HEK293 (cell line): ENCODE data around the gene UBAP1L.

Experiments
- CTCF ChIA-PET: fragments of 350-600 bp; formaldehyde crosslinking; extraction: SDS; loops from one replicate; lab custom pipeline; 2021; ENCODE audit warnings: antibody characterized with exemption; lab: Yijun Ruan, JAX
- POLR2A ChIA-PET: fragments of 300-600 bp; formaldehyde crosslinking; extraction: SDS; loops from one replicate; lab custom pipeline; 2020; ENCODE audit warnings: antibody characterized with exemption, inconsistent platforms; lab: Yijun Ruan, JAX
- H3K27ac ChIP-seq: fragments of 200-500 bp; sonication (Bioruptor generic); 2 replicates; pipeline ENCODE4 v1.5.1; 2014; ENCODE audit warnings: low read depth, low read length, control low read depth, inconsistent platforms; ENCODE audit errors: extremely low read depth
- H3K36me3 ChIP-seq, 2 experiments: fragments of 200-500 bp in 1 of 2; sonication (Bioruptor generic) in 1 of 2; 1 replicate in 1 of 2; 2 replicates in 1 of 2; pipeline ENCODE4 v1.5.1; 2014 to 2017; ENCODE audit warnings: inconsistent platforms in 2 of 2, low read length in 2 of 2; ENCODE audit not compliant: control insufficient read depth in 2 of 2, insufficient read depth in 1 of 2
- H3K4me1 ChIP-seq: fragments of 200-500 bp; sonication (Bioruptor generic); 2 replicates; pipeline ENCODE4 v1.5.1; 2014; ENCODE audit warnings: mild to moderate bottlenecking, low read length, inconsistent platforms; ENCODE audit not compliant: control insufficient read depth, insufficient read depth
- H3K4me3 ChIP-seq: 2 replicates; pipeline ENCODE4 v1.5.1; 2011; ENCODE audit warnings: low read depth, mild to moderate bottlenecking, control low read depth, low read length, moderate library complexity
- H3K9me3 ChIP-seq: fragments of 200-500 bp; sonication (Bioruptor generic); 2 replicates; pipeline ENCODE4 v1.5.1; 2014; ENCODE audit warnings: low read depth, low read length, inconsistent platforms; ENCODE audit not compliant: control insufficient read depth, insufficient read depth
- EGR2 ChIP-seq: fragments of 450-650 bp; formaldehyde crosslinking; IDR thresholded peaks from 2 replicates; pipeline ENCODE4 v1.5.1; 2016; ENCODE audit warnings: low read depth, missing biosample characterization, missing genetic modification characterization
- IKZF3 ChIP-seq: fragments of 450-650 bp; IDR thresholded peaks from 2 replicates; pipeline ENCODE4 v1.5.0; 2018; ENCODE audit warnings: missing biosample characterization, mild to moderate bottlenecking, missing genetic modification characterization, moderate library complexity
- INSM2 ChIP-seq: fragments of 450-650 bp; formaldehyde crosslinking; IDR thresholded peaks from 2 replicates; pipeline ENCODE4 v1.5.1; 2016; ENCODE audit warnings: missing biosample characterization, missing genetic modification characterization
- KLF7 ChIP-seq: fragments of 450-650 bp; formaldehyde crosslinking; IDR thresholded peaks from 2 replicates; pipeline ENCODE4 v1.5.1; 2016; ENCODE audit warnings: missing biosample characterization, missing genetic modification characterization, borderline replicate concordance
- REST ChIP-seq: fragments of 450-650 bp; formaldehyde crosslinking; IDR thresholded peaks from 2 replicates; pipeline ENCODE4 v1.5.1; 2016; ENCODE audit warnings: missing biosample characterization, missing genetic modification characterization
- ZBTB1 ChIP-seq: fragments of 450-650 bp; formaldehyde crosslinking; IDR thresholded peaks from 2 replicates; pipeline ENCODE4 v1.5.1; 2016; ENCODE audit warnings: missing biosample characterization, missing genetic modification characterization
- ZBTB44 ChIP-seq: fragments of 450-650 bp; IDR thresholded peaks from 2 replicates; pipeline ENCODE4 v1.5.1; 2018; ENCODE audit warnings: missing biosample characterization, mild to moderate bottlenecking, missing genetic modification characterization
- ZFP37 ChIP-seq: fragments of 450-650 bp; formaldehyde crosslinking; IDR thresholded peaks from 2 replicates; pipeline ENCODE4 v1.5.1; 2016; ENCODE audit warnings: missing biosample characterization, missing genetic modification characterization
- ZIC2 ChIP-seq: fragments of 450-650 bp; formaldehyde crosslinking; IDR thresholded peaks from 2 replicates; pipeline ENCODE4 v1.5.1; 2016; ENCODE audit warnings: missing biosample characterization, missing genetic modification characterization
- ZNF114 ChIP-seq: fragments of 450-650 bp; formaldehyde crosslinking; IDR thresholded peaks from 2 replicates; pipeline ENCODE4 v1.5.0; 2017; ENCODE audit warnings: missing biosample characterization, missing genetic modification characterization
- ZNF121 ChIP-seq: fragments of 450-650 bp; formaldehyde crosslinking; IDR thresholded peaks from 2 replicates; pipeline ENCODE4 v1.5.1; 2016; ENCODE audit warnings: missing biosample characterization, missing genetic modification characterization
- ZNF138 ChIP-seq: fragments of 450-650 bp; formaldehyde crosslinking; IDR thresholded peaks from 2 replicates; pipeline ENCODE4 v1.5.1; 2016; ENCODE audit warnings: missing biosample characterization, missing genetic modification characterization, borderline replicate concordance
- ZNF146 ChIP-seq: fragments of 450-650 bp; formaldehyde crosslinking; IDR thresholded peaks from 2 replicates; pipeline ENCODE4 v1.5.1; 2016; ENCODE audit warnings: missing biosample characterization, missing genetic modification characterization
- ZNF211 ChIP-seq: fragments of 450-650 bp; formaldehyde crosslinking; IDR thresholded peaks from 2 replicates; pipeline ENCODE4 v1.5.1; 2016; ENCODE audit warnings: low read depth, missing biosample characterization, missing genetic modification characterization
- ZNF248 ChIP-seq: fragments of 450-650 bp; formaldehyde crosslinking; IDR thresholded peaks from 2 replicates; pipeline ENCODE4 v1.5.1; 2017; ENCODE audit warnings: missing biosample characterization, missing genetic modification characterization
- ZNF292 ChIP-seq: fragments of 450-650 bp; formaldehyde crosslinking; IDR thresholded peaks from 2 replicates; pipeline ENCODE4 v1.5.1; 2016; ENCODE audit warnings: low read depth, missing biosample characterization, missing genetic modification characterization, borderline replicate concordance
- ZNF311 ChIP-seq: fragments of 450-650 bp; formaldehyde crosslinking; IDR thresholded peaks from 2 replicates; pipeline ENCODE4 v1.5.1; 2017; ENCODE audit warnings: missing biosample characterization, missing genetic modification characterization, borderline replicate concordance
- ZNF341 ChIP-seq: fragments of 450-650 bp; formaldehyde crosslinking; IDR thresholded peaks from 2 replicates; pipeline ENCODE4; 2016; ENCODE audit warnings: low read depth, missing biosample characterization, missing genetic modification characterization
- ZNF521 ChIP-seq: fragments of 450-650 bp; formaldehyde crosslinking; IDR thresholded peaks from 2 replicates; pipeline ENCODE4 v1.5.1; 2017; ENCODE audit warnings: missing biosample characterization, mild to moderate bottlenecking, missing genetic modification characterization
- ZNF529 ChIP-seq: fragments of 450-650 bp; formaldehyde crosslinking; IDR thresholded peaks from 2 replicates; pipeline ENCODE4 v1.5.1; 2017; ENCODE audit warnings: missing genetic modification characterization, missing biosample characterization; ENCODE audit not compliant: insufficient replicate concordance
- ZNF623 ChIP-seq: fragments of 450-650 bp; formaldehyde crosslinking; IDR thresholded peaks from 2 replicates; pipeline ENCODE4 v1.5.1; 2016; ENCODE audit warnings: missing biosample characterization, missing genetic modification characterization
- ZNF707 ChIP-seq: fragments of 450-650 bp; formaldehyde crosslinking; IDR thresholded peaks from 2 replicates; pipeline ENCODE4 v1.5.1; 2016; ENCODE audit warnings: missing biosample characterization, missing genetic modification characterization
- ZNF792 ChIP-seq: fragments of 450-650 bp; formaldehyde crosslinking; IDR thresholded peaks from 2 replicates; pipeline ENCODE4 v1.5.1; 2016; ENCODE audit warnings: missing biosample characterization, missing genetic modification characterization
- ZSCAN18 ChIP-seq: fragments of 450-650 bp; formaldehyde crosslinking; IDR thresholded peaks from 2 replicates; pipeline ENCODE4 v1.5.1; 2016; ENCODE audit warnings: missing biosample characterization, missing genetic modification characterization
- ZSCAN4 ChIP-seq: fragments of 450-650 bp; formaldehyde crosslinking; IDR thresholded peaks from 2 replicates; pipeline ENCODE4 v1.5.1; 2017; ENCODE audit warnings: missing biosample characterization, missing genetic modification characterization

UBAP1L gene

GRCh38 chr15:65099336-65099735 is 15.7 kb downstream of the UBAP1L start (continued):
- TF ChIP-seq ZSCAN4 (tag by site-specific recombination) (no peak), ZBTB1 (tag by site-specific recombination) (no peak), INSM2 (tag by site-specific recombination) (no peak), KLF7 (tag by site-specific recombination) (no peak), ZSCAN18 (tag by site-specific recombination) (no peak), EGR2 (no peak), ZNF529 (tag by site-specific recombination) (no peak), REST (tag by site-specific recombination) (no peak), ZIC2 (no peak)

- peaks cover 0 to 39% of the 10 kb centered on the region in 2 experiments; a peak in 2 of 3 replicates for H3K36me3 ChIP-seq
- no peaks in the 10 kb centered on the region for H3K9me3 ChIP-seq
- H3K27ac ChIP-seq, result no peak overlapping the region
- no peaks in the 10 kb centered on the region for H3K4me1 ChIP-seq
- CTCF ChIA-PET, result interaction anchor here (1.2 kb wide), 1 partner anchor 43 kb away, joined by 3 read pairs; no protein-coding TSS in a partner anchor
- H3K4me3 ChIP-seq, result no peak overlapping the region
- POLR2A ChIA-PET, result no interaction called here
- TF ChIP-seq ZNF792 (tag by site-specific recombination), result no peak
- TF ChIP-seq ZNF311 (tag by site-specific recombination), result no peak
- TF ChIP-seq ZFP37, result no peak
- no peak for TF ChIP-seq ZNF121 (tag by site-specific recombination)
- no peak for TF ChIP-seq ZNF292 (tag by site-specific recombination)
- TF ChIP-seq IKZF3, result no peak
- no peak for TF ChIP-seq ZNF248 (tag by site-specific recombination)
- no peak for TF ChIP-seq ZNF138 (tag by site-specific recombination)
- TF ChIP-seq ZNF707 (tag by site-specific recombination), result no peak
- TF ChIP-seq ZNF211, result no peak
- TF ChIP-seq ZNF146 (tag by site-specific recombination), result no peak
- no peak for TF ChIP-seq ZNF623
- TF ChIP-seq ZNF521 (tag by site-specific recombination), result no peak
- TF ChIP-seq ZNF341 (tag by site-specific recombination), result no peak
- no peak for TF ChIP-seq ZBTB44
- TF ChIP-seq ZNF114 (tag by site-specific recombination), result no peak
Observed at GRCh38 chr15:65097651-65098263, 17.2 kb downstream of the UBAP1L start.
